ENCODE results near the gene SEC22C.

- no peak for TF ChIP-seq CTCF (IDR thresholded peaks at IDR 0.05; ENCODE audit: low read depth, low read length)
- no peak for TF ChIP-seq EZH2phosphoT487 (IDR thresholded peaks at IDR 0.05; ENCODE audit: low read depth)
These were observed 66.9 kb downstream of the SEC22C start for GRCh38 chr3:42514876-42515275.
